GM12878 (cell line): ENCODE data around the gene HSD17B11.

Experiments used
- EP300 ChIP-seq, 2 experiments: fragments of 150-350 bp in 1 of 2; IDR thresholded peaks; 2 replicates each; pipeline ENCODE4 v1.6.1; 2011 to 2012; ENCODE audit warnings: low read depth in 2 of 2, low read length in 2 of 2, borderline replicate concordance in 1 of 2, improper control_type of control experiment in 1 of 2, inconsistent platforms in 1 of 2; ENCODE audit not compliant: control insufficient read depth in 1 of 2
- FOXM1 ChIP-seq: IDR thresholded peaks from 2 replicates; pipeline ENCODE4 v1.6.1; 2012; ENCODE audit warnings: low read depth, mild to moderate bottlenecking, inconsistent platforms, low read length, moderate library complexity
- GABPA ChIP-seq: IDR thresholded peaks from 2 replicates; pipeline ENCODE4 v1.6.1; 2014; ENCODE audit warnings: antibody characterized with exemption, low read depth, mild to moderate bottlenecking, inconsistent platforms
- JUND ChIP-seq: IDR thresholded peaks from 2 replicates; pipeline ENCODE4 v1.6.1; 2012; ENCODE audit warnings: low read depth, mild to moderate bottlenecking, low read length, improper control_type of control experiment, moderate library complexity
- NFYB ChIP-seq: IDR thresholded peaks from 2 replicates; pipeline ENCODE4 v1.6.1; 2011; ENCODE audit warnings: low read depth, mild to moderate bottlenecking, low read length, improper control_type of control experiment, moderate library complexity; ENCODE audit not compliant: insufficient read depth
- POLR2A ChIP-seq: IDR thresholded peaks from 2 replicates; pipeline ENCODE4 v1.6.1; 2011; ENCODE audit warnings: low read depth, mild to moderate bottlenecking, low read length
- REST ChIP-seq: IDR thresholded peaks from 2 replicates; pipeline ENCODE4 v1.6.1; 2012; ENCODE audit warnings: mild to moderate bottlenecking, low read depth, low read length
- ZNF622 ChIP-seq: fragments of 450-650 bp; IDR thresholded peaks from 2 replicates; pipeline ENCODE4 v1.6.1; 2017; ENCODE audit warnings: mild to moderate bottlenecking, inconsistent platforms
- TF ChIP-seq, protein P1 (sequence below): IDR thresholded peaks from 2 replicates; pipeline ENCODE4 v1.6.1; 2011; ENCODE audit warnings: low read depth, mild to moderate bottlenecking, low read length, moderate library complexity, borderline replicate concordance; ENCODE audit errors: extremely low read depth

- no peak for TF ChIP-seq NFYB
- TF ChIP-seq ZNF622: no peak
- no peak for TF ChIP-seq EP300 (IDR thresholded peaks at IDR 0.05; ENCODE audit: borderline replicate concordance in 1 of 2, control insufficient read depth in 1 of 2, low read depth in 2 of 2, low read length in 2 of 2)
- TF ChIP-seq JUND: no peak
- TF ChIP-seq FOXM1: no peak
- TF ChIP-seq POLR2A: no peak
- TF ChIP-seq REST: no peak
- no peak for TF ChIP-seq GABPA
- TF ChIP-seq, protein P1, sequence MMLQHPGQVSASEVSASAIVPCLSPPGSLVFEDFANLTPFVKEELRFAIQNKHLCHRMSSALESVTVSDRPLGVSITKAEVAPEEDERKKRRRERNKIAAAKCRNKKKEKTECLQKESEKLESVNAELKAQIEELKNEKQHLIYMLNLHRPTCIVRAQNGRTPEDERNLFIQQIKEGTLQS: no peak
Measured at GRCh38 chr4:87382116-87382515, 8.9 kb downstream of the HSD17B11 start.
